ENCODE measurements around the gene CLCN1. TPM values are rescaled to one million over a fixed set of nuclear protein-coding genes. Genes with fewer than 3 reads are reported as not detected.

The CLCN1 gene
- total RNA-seq, 2 experiments from 2014 or later: not detected

GRCh38 chr7:143296686-143297085 lies 19.2 kb upstream of the CLCN1 start:
- no peaks in the 10 kb centered on the region for H3K9me2 ChIP-seq (ENCODE audit: insufficient read depth, low read length)
- BruUV-seq (replicated peaks): no TSS peak
- intact Hi-C loops (cut with micrococcal nuclease; ENCODE audit: unreplicated experiment): no loop called here
- no peak for DNase-seq (ENCODE audit: low spot score)
- TF ChIP-seq EZH2phosphoT487 (IDR thresholded peaks at IDR 0.05; ENCODE audit: borderline replicate concordance, low read depth, low read length): no peak
- no peak for TF ChIP-seq CTCF (conservative IDR thresholded peaks at IDR 0.05; ENCODE audit: low read length)
- peaks cover 99% of the 10 kb centered on the region for H3K36me3 ChIP-seq (ENCODE audit: insufficient read depth, low read length)
- POLR2A ChIA-PET: interaction anchor here (0.6 to 2.1 kb wide), 10 partner anchors 9 to 72 kb away, joined by 3 to 12 read pairs (median 4); partner anchors contain the start of genes CASP2 and GSTK1
- H4K20me1 ChIP-seq (ENCODE audit: insufficient read depth, low read length): peaks cover 5% of the 10 kb centered on the region; the same call in 1 of the 2 replicates
- no peaks in the 10 kb centered on the region for H3K9me3 ChIP-seq (ENCODE audit: low read length)
- H3K4me1 ChIP-seq (ENCODE audit: insufficient read depth, low read length, poor library complexity, severe bottlenecking): peaks cover 14% of the 10 kb centered on the region
- no peak overlapping the region for H3K4me2 ChIP-seq (ENCODE audit: low read length)
- CTCF ChIA-PET (ENCODE audit: unreplicated experiment): no interaction called here
- no peak overlapping the region for H3K4me3 ChIP-seq (ENCODE audit: low read depth, low read length, poor library complexity, severe bottlenecking)
- H3K27ac ChIP-seq (ENCODE audit: low read depth, low read length, poor library complexity, severe bottlenecking): no peak overlapping the region
- peaks cover 9% of the 10 kb centered on the region; the same call in 1 of the 2 replicates for H3K79me2 ChIP-seq (ENCODE audit: insufficient read depth, low read depth, low read length)
- H2AFZ ChIP-seq (ENCODE audit: low read length): no peak overlapping the region

GRCh38 chr7:143299346-143299745 lies 16.6 kb upstream of the CLCN1 start:
- intact Hi-C loops (cut with micrococcal nuclease; ENCODE audit: unreplicated experiment): no loop called here
- no TSS peak for BruUV-seq (replicated peaks)
- H3K36me3 ChIP-seq (ENCODE audit: insufficient read depth, low read length): peaks cover 97% of the 10 kb centered on the region

More at GRCh38 chr7:143299346-143299745, 16.6 kb upstream of the CLCN1 start:
- Histone ChIP-seq H4K20me1 (ENCODE audit: insufficient read depth, low read length) (peaks cover 5% of the 10 kb centered on the region; the same call in 1 of the 2 replicates), H3K9me3 (ENCODE audit: low read length) (no peaks in the 10 kb centered on the region), H3K79me2 (ENCODE audit: insufficient read depth, low read depth, low read length) (peaks cover 9% of the 10 kb centered on the region; the same call in 1 of the 2 replicates), H3K27ac (ENCODE audit: low read depth, low read length, poor library complexity, severe bottlenecking) (no peak overlapping the region), H3K4me2 (ENCODE audit: low read length) (no peak overlapping the region), H3K9me2 (ENCODE audit: insufficient read depth, low read length) (no peaks in the 10 kb centered on the region), H3K4me3 (ENCODE audit: low read depth, low read length, poor library complexity, severe bottlenecking) (no peak overlapping the region), H2AFZ (ENCODE audit: low read length) (no peak overlapping the region), H3K4me1 (ENCODE audit: insufficient read depth, low read length, poor library complexity, severe bottlenecking) (peaks cover 14% of the 10 kb centered on the region)
- POLR2A ChIA-PET: interaction anchor here (0.7 to 2.3 kb wide), 6 partner anchors 8 to 18 kb away, joined by 3 to 15 read pairs (median 4); partner anchors contain the start of gene CASP2
- no peak for DNase-seq (ENCODE audit: low spot score)
- CTCF ChIA-PET (ENCODE audit: unreplicated experiment): interaction anchor here (0.6 to 1.2 kb wide), 6 partner anchors 9 to 59 kb away, joined by 3 to 5 read pairs (median 3); no protein-coding TSS in a partner anchor
- TF ChIP-seq CTCF (conservative IDR thresholded peaks at IDR 0.05; ENCODE audit: low read length) (no peak), EZH2phosphoT487 (IDR thresholded peaks at IDR 0.05; ENCODE audit: borderline replicate concordance, low read depth, low read length) (no peak)

Data from OCI-LY7 (cell line).